HepG2 (cell line): ENCODE results near the gene CSN3. TPM values are rescaled to one million over a fixed set of nuclear protein-coding genes. Genes with fewer than 3 reads are reported as not detected.
A peak's percentile ranks its signal among the peaks of the same experiment; 100 is the strongest.

Source experiments
- ATAC-seq: fragments of 200-7000 bp; cut with Tn5 transposase; 3 replicates; pipeline ENCODE4 v1.9.1; 2020; ENCODE audit warnings: mild to moderate bottlenecking, moderate library complexity
- BruUV-seq: library from RNA; stranded (reverse); fragments of 400-500 nt; replicated peaks from 2 replicates; lab custom pipeline; 2021; lab: Mats Ljungman, UMichigan
- CTCF ChIA-PET: fragments of 300-600 bp; formaldehyde crosslinking; extraction: SDS; loops from one replicate; lab custom pipeline; 2021; ENCODE audit warnings: low total read pairs, inconsistent platforms, low intra/inter-chr PET ratio; lab: Yijun Ruan, JAX
- POLR2A ChIA-PET: fragments of 350-600 bp; sonication (Branson Sonifier 250); formaldehyde crosslinking; loops from one replicate; lab custom pipeline; 2020; ENCODE audit warnings: antibody characterized with exemption, inconsistent platforms; lab: Yijun Ruan, JAX
- DNase-seq: peaks from one replicate; pipeline ENCODE4 v3.0.0-alpha.2; 2015; ENCODE audit warnings: low spot score
- FAIRE-seq: peaks from 3 replicates; lab custom pipeline; 2011; peaks lifted over from hg19 to GRCh38; lab: Jason Lieb, UNC
- H2AFZ ChIP-seq: one replicate; pipeline ENCODE4 v1.6.1; 2011; ENCODE audit warnings: low read length, inconsistent platforms
- H3K27ac ChIP-seq: fragments of 300-600 bp; 3 replicates; pipeline ENCODE4 v1.8.0; 2011; ENCODE audit warnings: mixed run types, mild to moderate bottlenecking, mixed read lengths, low read length, inconsistent platforms; ENCODE audit not compliant: insufficient read depth; ENCODE audit errors: extremely low read length
- H3K27me3 ChIP-seq, 2 experiments: fragments of 200-600 bp in 1 of 2; 2 replicates in 1 of 2; 3 replicates in 1 of 2; pipeline versions ENCODE4 v1.6.0 to v1.8.0; 2011; ENCODE audit warnings: low read length in 2 of 2, mild to moderate bottlenecking in 2 of 2, moderate library complexity in 2 of 2, inconsistent platforms in 1 of 2; ENCODE audit not compliant: insufficient read depth in 2 of 2, control insufficient read depth in 1 of 2
- H3K36me3 ChIP-seq, 2 experiments: fragments of 200-600 bp in 1 of 2; replicated peaks in 1 of 2; 2 replicates in 1 of 2; 3 replicates in 1 of 2; pipeline versions ENCODE4 v1.5.1 to v1.8.0; 2011; ENCODE audit warnings: low read length in 2 of 2, inconsistent platforms in 1 of 2; ENCODE audit not compliant: insufficient read depth in 2 of 2, control insufficient read depth in 1 of 2
- H3K4me1 ChIP-seq: 2 replicates; pipeline ENCODE4 v1.5.1; 2012; ENCODE audit warnings: low read length, inconsistent platforms; ENCODE audit not compliant: insufficient read depth
- H3K4me2 ChIP-seq: 2 replicates; pipeline ENCODE4 v1.6.0; 2011; ENCODE audit warnings: low read depth, low read length, inconsistent platforms
- H3K4me3 ChIP-seq, 3 experiments: fragments of 200-600 bp in 1 of 3; sonication (generic), shearing (Covaris generic) in 1 of 3; replicated peaks in 1 of 3; 2 replicates each; pipeline ENCODE4 v1.5.1; 2011 to 2016; ENCODE audit warnings: low read length in 3 of 3, inconsistent platforms in 2 of 3, low read depth in 2 of 3, mild to moderate bottlenecking in 2 of 3, control low read depth in 1 of 3, mixed read lengths in 1 of 3; ENCODE audit not compliant: insufficient read depth in 1 of 3
- H3K79me2 ChIP-seq: one replicate; pipeline ENCODE4 v1.6.1; 2011; ENCODE audit warnings: low read length, inconsistent platforms; ENCODE audit not compliant: insufficient read depth
- H3K9ac ChIP-seq: 2 replicates; pipeline ENCODE4 v1.6.0; 2011; ENCODE audit warnings: mild to moderate bottlenecking, low read depth, low read length, inconsistent platforms; ENCODE audit not compliant: insufficient read depth
- H3K9me3 ChIP-seq: 2 replicates; pipeline ENCODE4 v1.5.1; 2012; ENCODE audit warnings: mild to moderate bottlenecking, low read length
- H4K20me1 ChIP-seq: 2 replicates; pipeline ENCODE4 v1.6.0; 2011; ENCODE audit warnings: inconsistent platforms, mild to moderate bottlenecking, low read length, moderate library complexity; ENCODE audit not compliant: insufficient read depth
- ARID2 ChIP-seq: sonication (generic); formaldehyde crosslinking; IDR thresholded peaks from 2 replicates; pipeline ENCODE4 v1.8.1; 2022; ENCODE audit warnings: mild to moderate bottlenecking, missing genetic modification reagents, borderline replicate concordance
- EHMT2 ChIP-seq: fragments of 200-600 bp; sonication (generic); IDR thresholded peaks from 2 replicates; pipeline ENCODE4 v1.7.0; 2017; ENCODE audit warnings: antibody characterized with exemption, low read depth, low read length, borderline replicate concordance
- GTF2F1 ChIP-seq: fragments of 150-350 bp; IDR thresholded peaks from 2 replicates; pipeline ENCODE4 v1.6.1; 2014; ENCODE audit warnings: low read length
- HNRNPUL1 ChIP-seq: fragments of 200-400 bp; formaldehyde crosslinking; IDR thresholded peaks from 2 replicates; pipeline ENCODE4 v1.6.1; 2017; ENCODE audit warnings: low read depth, mild to moderate bottlenecking, low read length, moderate library complexity
- KDM6A ChIP-seq: IDR thresholded peaks from 2 replicates; pipeline ENCODE4 v1.6.1; 2016; ENCODE audit warnings: low read depth
- KMT2A ChIP-seq: sonication (generic); formaldehyde crosslinking; IDR thresholded peaks from 2 replicates; pipeline ENCODE4 v1.4.0; 2020; ENCODE audit warnings: missing genetic modification reagents
- MED13 ChIP-seq: sonication (generic); formaldehyde crosslinking; IDR thresholded peaks from 2 replicates; pipeline ENCODE4 v1.5.0; 2020; ENCODE audit warnings: missing genetic modification reagents
- NFYC ChIP-seq: IDR thresholded peaks from 2 replicates; pipeline ENCODE4 v1.6.1; 2016; ENCODE audit warnings: missing genetic modification reagents, missing compliant biosample characterization
- POLR2AphosphoS5 ChIP-seq: IDR thresholded peaks from 2 replicates; pipeline ENCODE4 v1.6.1; 2012; ENCODE audit warnings: low read depth, low read length
- SAFB2 ChIP-seq: sonication (generic); formaldehyde crosslinking; IDR thresholded peaks from 2 replicates; pipeline ENCODE4 v1.5.1; 2020; ENCODE audit warnings: missing genetic modification reagents, low read depth, mild to moderate bottlenecking, borderline replicate concordance
- SATB2 ChIP-seq: sonication (generic); formaldehyde crosslinking; IDR thresholded peaks from 2 replicates; pipeline ENCODE4 v1.5.0; 2020; ENCODE audit warnings: missing genetic modification reagents
- SIX1 ChIP-seq: sonication (generic); formaldehyde crosslinking; IDR thresholded peaks from 2 replicates; pipeline ENCODE4 v1.4.0; 2020; ENCODE audit warnings: missing genetic modification reagents, borderline replicate concordance
- SMAD3 ChIP-seq: sonication (generic); formaldehyde crosslinking; IDR thresholded peaks from 2 replicates; pipeline ENCODE4 v1.4.0; 2020; ENCODE audit warnings: missing genetic modification reagents
- TEAD3 ChIP-seq: optimal IDR thresholded peaks from 2 replicates; pipeline ENCODE3; 2016; ENCODE audit warnings: borderline replicate concordance
- ZBTB20 ChIP-seq: sonication (generic); formaldehyde crosslinking; IDR thresholded peaks from 2 replicates; pipeline ENCODE4 v1.8.1; 2023; ENCODE audit warnings: missing genetic modification reagents, low read depth, mild to moderate bottlenecking, borderline replicate concordance
- ZBTB42 ChIP-seq: sonication (generic); formaldehyde crosslinking; IDR thresholded peaks from 2 replicates; pipeline ENCODE4 v1.5.0; 2020; ENCODE audit warnings: mild to moderate bottlenecking, missing genetic modification reagents
- ZBTB7B ChIP-seq: sonication (generic); formaldehyde crosslinking; IDR thresholded peaks from 2 replicates; pipeline ENCODE4 v1.4.0; 2020; ENCODE audit warnings: missing genetic modification reagents
- ZNF292 ChIP-seq: sonication (generic); formaldehyde crosslinking; IDR thresholded peaks from 2 replicates; pipeline ENCODE4 v1.8.1; 2022; ENCODE audit warnings: mild to moderate bottlenecking, low read depth, missing genetic modification reagents, borderline replicate concordance
- ZNF331 ChIP-seq: sonication (generic); formaldehyde crosslinking; IDR thresholded peaks from 2 replicates; pipeline ENCODE4 v1.4.0; 2020; ENCODE audit warnings: missing genetic modification reagents
- ZNF562 ChIP-seq: sonication (generic); formaldehyde crosslinking; IDR thresholded peaks from 2 replicates; pipeline ENCODE4 v1.8.0; 2022; ENCODE audit warnings: missing genetic modification reagents, borderline replicate concordance
- WGBS: methylation state at CpG from one replicate; pipeline ENCODE4 v1.1.6; 2017; ENCODE audit warnings: low lambda C conversion rate; 5-methylcytosine and 5-hydroxymethylcytosine counted together
- in situ Hi-C: cut with HindIII; loops from 2 replicates; pipeline ENCODE4 v1.10.0; 2017; ENCODE audit warnings: low pct_unique_long_range_greater_than_20kb; ENCODE audit not compliant: extremely low pct_ligation_motif_present
- intact Hi-C: fragments of 100-400 bp; cut with micrococcal nuclease; formaldehyde crosslinking; loops from one replicate; pipeline ENCODE4 v1.10.0; 2022; ENCODE audit not compliant: unreplicated experiment
- polyA plus RNA-seq, 8 experiments: library from polyadenylated mRNA; depleted of rRNA in 3 of 8; stranded (reverse) in 7 of 8; unstranded in 1 of 8; fragments of >200 nt; fragmentation: Illumina TruSeq in 4 of 8; extraction: Trizol in 4 of 8; gene quantifications; 2 replicates each; pipeline versions ENCODE4 v1.2.1 to v1.2.3, GENCODE V29; 2011 to 2016; ENCODE audit warnings: low read depth in 4 of 8, missing spikeins in 1 of 8, mixed read lengths in 1 of 8; ENCODE audit not compliant: insufficient read depth in 1 of 8
- total RNA-seq, 5 experiments: library from RNA; depleted of rRNA; stranded (reverse); fragments of >200 nt; fragmentation: Illumina TruSeq; extraction: Trizol; gene quantifications; 2 replicates each; pipeline ENCODE4 v1.2.3, GENCODE V29; 2016; ENCODE audit warnings: low read depth in 1 of 5
- TF ChIP-seq, protein P1 (sequence below): sonication (generic); formaldehyde crosslinking; IDR thresholded peaks from 2 replicates; pipeline ENCODE4 v1.8.1; 2023; ENCODE audit warnings: mild to moderate bottlenecking, missing genetic modification reagents
- TF ChIP-seq, protein P2 (sequence below): IDR thresholded peaks from 2 replicates; pipeline ENCODE4 v1.6.1; 2016; ENCODE audit warnings: low read depth, missing genetic modification reagents, missing compliant biosample characterization

The CSN3 gene
- total and polyA plus RNA-seq, 2 of the 13 experiments (the other 11 are each of a cell fraction or from before 2014, with no cell fraction given) = not detected

DNA sequence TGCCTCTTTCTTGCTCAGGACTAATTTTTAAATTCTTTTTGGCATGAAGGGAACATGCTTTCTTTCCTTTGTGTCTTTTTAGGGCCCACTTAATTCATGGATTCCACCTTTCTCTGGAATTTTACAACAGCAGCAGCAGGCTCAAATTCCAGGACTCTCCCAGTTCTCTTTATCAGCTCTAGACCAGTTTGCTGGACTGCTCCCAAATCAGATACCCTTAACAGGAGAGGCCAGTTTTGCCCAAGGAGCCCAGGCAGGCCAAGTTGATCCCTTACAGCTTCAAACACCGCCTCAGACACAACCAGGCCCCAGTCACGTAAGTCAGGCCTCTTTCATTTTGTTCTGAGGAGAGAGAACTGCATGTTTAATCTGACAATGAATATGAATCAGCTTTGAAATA, 44.6 kb upstream of the CSN3 start:
- ChIA-PET CTCF (no interaction called here), POLR2A (no interaction called here)
- Histone ChIP-seq H3K4me3 (peak overlapping the region in 1 of 3 experiments; percentile 25; a peak in 2 of 6 replicates), H2AFZ (peak overlapping the region; percentile 85), H3K27ac (peak overlapping the region; percentile 76), H4K20me1 (no peaks in the 10 kb centered on the region), H3K4me1 (peaks cover 83% of the 10 kb centered on the region), H3K36me3 (no peaks in the 10 kb centered on the region), H3K9me3 (no peaks in the 10 kb centered on the region), H3K79me2 (no peaks in the 10 kb centered on the region), H3K9ac (peak overlapping the region; percentile 53), H3K27me3 (no peaks in the 10 kb centered on the region; a peak in 1 of 5 replicates), H3K4me2 (peak overlapping the region; percentile 50)
- intact Hi-C loops (no loop called here), in situ Hi-C loops (no loop called here)
- ATAC-seq (peak; percentile 87), DNase-seq (peak; percentile 72), FAIRE-seq (no peak)
- WGBS = 53% methylated on average over 2 of the region's 2 CpGs
- no TSS peak for BruUV-seq
- TF ChIP-seq KDM6A (CRISPR knock-in tag) (no peak), ZBTB42 (CRISPR knock-in tag) (no peak), SAFB2 (CRISPR knock-in tag) (no peak), MED13 (CRISPR knock-in tag) (0 out of 2 replicates have a peak, but pooled peaks have one; percentile 37), KMT2A (CRISPR knock-in tag) (no peak), POLR2AphosphoS5 (no peak), NFYC (CRISPR knock-in tag) (no peak), TEAD3 (CRISPR knock-in tag) (peak; percentile 83), HNRNPUL1 (no peak), ARID2 (CRISPR knock-in tag) (no peak), ZBTB7B (CRISPR knock-in tag) (0 out of 2 replicates have a peak, but pooled peaks have one; percentile 42), GTF2F1 (no peak), SMAD3 (no peak), SATB2 (CRISPR knock-in tag) (no peak), ZNF292 (CRISPR knock-in tag) (no peak), ZNF562 (CRISPR knock-in tag) (no peak), EHMT2 (peak; percentile 66; the same call in 1 of the 2 replicates), ZNF331 (0 out of 2 replicates have a peak, but pooled peaks have one; percentile 16), SIX1 (peak; percentile 26; the same call in 1 of the 2 replicates), ZBTB20 (CRISPR knock-in tag) (no peak)
- TF ChIP-seq, protein P1, sequence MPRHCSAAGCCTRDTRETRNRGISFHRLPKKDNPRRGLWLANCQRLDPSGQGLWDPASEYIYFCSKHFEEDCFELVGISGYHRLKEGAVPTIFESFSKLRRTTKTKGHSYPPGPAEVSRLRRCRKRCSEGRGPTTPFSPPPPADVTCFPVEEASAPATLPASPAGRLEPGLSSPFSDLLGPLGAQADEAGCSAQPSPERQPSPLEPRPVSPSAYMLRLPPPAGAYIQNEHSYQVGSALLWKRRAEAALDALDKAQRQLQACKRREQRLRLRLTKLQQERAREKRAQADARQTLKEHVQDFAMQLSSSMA = no peak
- TF ChIP-seq, protein P2, sequence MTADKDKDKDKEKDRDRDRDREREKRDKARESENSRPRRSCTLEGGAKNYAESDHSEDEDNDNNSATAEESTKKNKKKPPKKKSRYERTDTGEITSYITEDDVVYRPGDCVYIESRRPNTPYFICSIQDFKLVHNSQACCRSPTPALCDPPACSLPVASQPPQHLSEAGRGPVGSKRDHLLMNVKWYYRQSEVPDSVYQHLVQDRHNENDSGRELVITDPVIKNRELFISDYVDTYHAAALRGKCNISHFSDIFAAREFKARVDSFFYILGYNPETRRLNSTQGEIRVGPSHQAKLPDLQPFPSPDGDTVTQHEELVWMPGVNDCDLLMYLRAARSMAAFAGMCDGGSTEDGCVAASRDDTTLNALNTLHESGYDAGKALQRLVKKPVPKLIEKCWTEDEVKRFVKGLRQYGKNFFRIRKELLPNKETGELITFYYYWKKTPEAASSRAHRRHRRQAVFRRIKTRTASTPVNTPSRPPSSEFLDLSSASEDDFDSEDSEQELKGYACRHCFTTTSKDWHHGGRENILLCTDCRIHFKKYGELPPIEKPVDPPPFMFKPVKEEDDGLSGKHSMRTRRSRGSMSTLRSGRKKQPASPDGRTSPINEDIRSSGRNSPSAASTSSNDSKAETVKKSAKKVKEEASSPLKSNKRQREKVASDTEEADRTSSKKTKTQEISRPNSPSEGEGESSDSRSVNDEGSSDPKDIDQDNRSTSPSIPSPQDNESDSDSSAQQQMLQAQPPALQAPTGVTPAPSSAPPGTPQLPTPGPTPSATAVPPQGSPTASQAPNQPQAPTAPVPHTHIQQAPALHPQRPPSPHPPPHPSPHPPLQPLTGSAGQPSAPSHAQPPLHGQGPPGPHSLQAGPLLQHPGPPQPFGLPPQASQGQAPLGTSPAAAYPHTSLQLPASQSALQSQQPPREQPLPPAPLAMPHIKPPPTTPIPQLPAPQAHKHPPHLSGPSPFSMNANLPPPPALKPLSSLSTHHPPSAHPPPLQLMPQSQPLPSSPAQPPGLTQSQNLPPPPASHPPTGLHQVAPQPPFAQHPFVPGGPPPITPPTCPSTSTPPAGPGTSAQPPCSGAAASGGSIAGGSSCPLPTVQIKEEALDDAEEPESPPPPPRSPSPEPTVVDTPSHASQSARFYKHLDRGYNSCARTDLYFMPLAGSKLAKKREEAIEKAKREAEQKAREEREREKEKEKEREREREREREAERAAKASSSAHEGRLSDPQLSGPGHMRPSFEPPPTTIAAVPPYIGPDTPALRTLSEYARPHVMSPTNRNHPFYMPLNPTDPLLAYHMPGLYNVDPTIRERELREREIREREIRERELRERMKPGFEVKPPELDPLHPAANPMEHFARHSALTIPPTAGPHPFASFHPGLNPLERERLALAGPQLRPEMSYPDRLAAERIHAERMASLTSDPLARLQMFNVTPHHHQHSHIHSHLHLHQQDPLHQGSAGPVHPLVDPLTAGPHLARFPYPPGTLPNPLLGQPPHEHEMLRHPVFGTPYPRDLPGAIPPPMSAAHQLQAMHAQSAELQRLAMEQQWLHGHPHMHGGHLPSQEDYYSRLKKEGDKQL (CRISPR knock-in tag) = no peak
